ENCODE results near the gene CCDC74A.
"Not testable (repeated sequence)": the region's sequence is repeated elsewhere in the genome, so short reads cannot be mapped to it uniquely, and the experiment has no call there.

Gene CCDC74A

GRCh38 chr2:131529864-131530445 lies 2.3 kb downstream of the CCDC74A start:
- DNase-seq (ENCODE audit: low read depth) = not testable (repeated sequence)

- DNase-seq (ENCODE audit: low read depth) = not testable (repeated sequence)
Measured at GRCh38 chr2:131530626-131531344, 3.1 kb downstream of the CCDC74A start.

- DNase-seq (ENCODE audit: low read depth) = not testable (repeated sequence)
Measured at GRCh38 chr2:131531547-131532185, 4.0 kb downstream of the CCDC74A start.

- DNase-seq (ENCODE audit: low read depth) = not testable (repeated sequence)
Measured at GRCh38 chr2:131532723-131533608, 5.3 kb downstream of the CCDC74A start.

GRCh38 chr2:131533609-131534316 lies 6.1 kb downstream of the CCDC74A start:
- DNase-seq (ENCODE audit: low read depth) = not testable (repeated sequence)

GRCh38 chr2:131534317-131534672 lies 6.6 kb downstream of the CCDC74A start:
- not testable (repeated sequence) for DNase-seq (ENCODE audit: low read depth)

GRCh38 chr2:131534965-131535364 lies 7.3 kb downstream of the CCDC74A start:
- not testable (repeated sequence) for DNase-seq (ENCODE audit: low read depth)

- no peak for DNase-seq (ENCODE audit: low read depth)
Measured at GRCh38 chr2:131535526-131535925, 7.8 kb downstream of the CCDC74A start.

GRCh38 chr2:131535951-131536826 lies 8.5 kb downstream of the CCDC74A start:
- DNase-seq (ENCODE audit: low read depth) = not testable (repeated sequence)

- not testable (repeated sequence) for DNase-seq (ENCODE audit: low read depth)
Measured at GRCh38 chr2:131536841-131537240, 9.2 kb downstream of the CCDC74A start.

- not testable (repeated sequence) for DNase-seq (ENCODE audit: low read depth)
Measured at GRCh38 chr2:131538856-131539255, 11.2 kb downstream of the CCDC74A start.

- DNase-seq (ENCODE audit: low read depth) = no peak
Measured at GRCh38 chr2:131542438-131543384, 15.0 kb downstream of the CCDC74A start.

GRCh38 chr2:131543385-131543891 lies 15.8 kb downstream of the CCDC74A start:
- no peak for DNase-seq (ENCODE audit: low read depth)

- DNase-seq (ENCODE audit: low read depth) = not testable (repeated sequence)
Measured at GRCh38 chr2:131544006-131544812, 16.5 kb downstream of the CCDC74A start.

- DNase-seq (ENCODE audit: low read depth) = not testable (repeated sequence)
Measured at GRCh38 chr2:131544813-131545165, 17.1 kb downstream of the CCDC74A start.

GRCh38 chr2:131552871-131553270 lies 25.2 kb downstream of the CCDC74A start:
- no peak for DNase-seq (ENCODE audit: low read depth)

- no peak for DNase-seq (ENCODE audit: low read depth)
Measured at GRCh38 chr2:131556998-131557397, 29.3 kb downstream of the CCDC74A start.

- no peak for DNase-seq (ENCODE audit: low read depth)
Measured at GRCh38 chr2:131557558-131558321, 30.1 kb downstream of the CCDC74A start.

Data from non-pigmented ciliary epithelial cell (primary cell).